Activated naive CD4-positive, alpha-beta T cell treated with anti-CD3 and anti-CD28 coated beads, Interleukin-2, amount 50 U/mL, for 16 hours (primary cell): ENCODE data around the gene RXFP1.

Experiments used
- DNase-seq: peaks from one replicate; pipeline ENCODE4 v3.0.0-alpha.2; 2020

The RXFP1 gene

GRCh38 chr4:158521484-158522088, at the start of gene RXFP1:
RXFP1 (plus strand) TSS chr4:158521882; CDS start chr4:158521977, 95 bp downstream.
- no peak for DNase-seq

- DNase-seq: no peak
Measured at GRCh38 chr4:158481811-158482210, 39.9 kb upstream of the RXFP1 start.

- no peak for DNase-seq
Measured at GRCh38 chr4:158484173-158484885, 37.4 kb upstream of the RXFP1 start.

DNA sequence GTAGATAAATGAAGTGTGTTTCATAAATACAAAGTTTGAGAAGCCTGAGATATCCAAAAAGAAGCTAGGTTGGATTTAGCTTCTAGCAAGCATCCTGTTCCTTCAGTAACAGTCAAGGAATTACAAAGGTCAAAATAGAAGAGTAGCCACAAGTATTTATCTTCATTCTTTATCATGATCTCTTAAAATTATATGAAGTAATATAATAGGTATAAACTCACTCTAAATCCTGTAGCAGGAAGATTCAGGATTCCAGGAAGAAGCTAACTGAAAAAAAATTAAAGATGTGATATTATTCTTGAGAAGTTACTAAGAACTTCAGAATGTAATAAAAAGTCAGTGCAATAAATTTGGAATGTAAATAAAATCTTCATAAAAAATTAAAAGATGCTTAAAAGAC, 31.1 kb upstream of the RXFP1 start:
- DNase-seq: no peak

GRCh38 chr4:158492391-158492790, 29.3 kb upstream of the RXFP1 start:
- DNase-seq: no peak

DNA sequence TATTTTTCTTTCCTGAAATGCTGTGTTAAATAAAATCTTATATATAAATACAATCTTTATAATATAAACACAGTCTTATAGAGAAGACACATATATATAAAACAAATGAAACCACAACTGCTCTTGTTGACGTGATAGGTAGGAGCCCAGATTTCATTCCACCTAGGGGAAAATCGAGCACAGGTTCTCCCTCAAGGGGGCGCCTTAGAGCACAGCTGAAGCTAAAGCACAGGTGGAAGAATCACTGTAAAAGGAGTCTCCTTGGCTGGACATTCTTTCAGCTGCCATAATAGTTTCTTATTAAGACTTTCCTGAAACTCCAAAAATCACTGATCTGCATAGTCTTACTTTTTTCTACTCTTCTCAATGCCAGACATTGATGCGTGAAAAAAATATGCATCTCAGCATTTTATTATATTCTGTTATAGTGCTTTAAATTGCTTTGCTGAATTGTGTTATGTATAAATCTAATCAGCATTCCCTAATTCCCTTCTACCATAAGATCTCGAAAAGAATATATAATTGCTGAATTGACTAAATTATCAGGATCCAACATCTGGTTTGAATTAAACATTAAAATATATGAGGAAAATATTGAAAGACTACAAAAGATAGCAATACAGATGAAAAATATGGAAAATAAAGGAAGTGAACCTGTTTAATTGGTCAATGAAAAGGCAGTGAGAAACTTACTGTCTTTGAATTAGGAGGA, 25.5 kb upstream of the RXFP1 start:
- DNase-seq: no peak

- DNase-seq: no peak
Measured at GRCh38 chr4:158500054-158500453, 21.6 kb upstream of the RXFP1 start.

DNA sequence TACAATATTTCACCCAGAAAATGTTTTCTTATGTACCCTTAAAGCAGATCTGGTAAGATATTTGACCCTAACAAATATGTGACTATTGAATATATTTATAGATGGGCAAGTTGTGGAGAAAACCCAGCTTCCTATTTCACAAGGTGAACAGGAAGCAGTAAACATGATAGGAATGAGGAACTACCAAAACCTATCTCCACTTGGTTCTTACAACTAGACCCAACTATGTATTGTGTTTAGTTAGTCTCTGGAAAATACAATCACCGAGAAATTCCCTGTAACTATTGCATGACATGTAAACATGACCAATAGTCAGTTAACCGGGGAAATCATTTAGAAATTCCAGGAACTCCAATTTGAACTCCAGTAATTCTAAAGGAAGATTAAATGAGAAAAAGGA, 8.4 kb upstream of the RXFP1 start:
- no peak for DNase-seq

- no peak for DNase-seq
Measured at GRCh38 chr4:158519226-158519625, 2.5 kb upstream of the RXFP1 start.

DNA sequence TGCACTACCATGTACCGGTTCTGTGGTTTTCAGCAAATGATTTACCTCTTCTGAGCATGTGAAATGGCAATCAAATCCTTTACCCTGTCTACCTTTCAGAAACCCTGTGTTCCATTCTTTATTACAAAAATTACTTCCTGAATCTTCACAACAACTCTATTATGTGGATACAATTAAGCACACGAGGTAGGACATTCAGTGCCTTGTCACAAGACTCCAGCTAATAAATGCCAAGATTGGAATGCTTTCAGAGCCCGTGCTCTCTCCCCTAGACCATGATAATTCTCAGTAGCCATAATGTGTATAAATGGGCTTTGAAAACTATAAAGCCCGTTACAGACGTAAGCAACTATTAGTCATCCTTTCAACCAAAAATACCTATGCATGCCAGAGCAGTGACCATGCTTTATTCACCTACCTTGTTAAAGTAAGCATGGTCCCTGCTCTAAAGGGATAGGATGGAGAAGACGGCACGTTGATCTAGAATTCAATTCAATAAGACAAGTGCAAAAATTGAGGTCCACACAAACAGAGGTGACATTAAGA, 2.4 kb downstream of the RXFP1 start:
- no peak for DNase-seq

- DNase-seq: no peak
Measured at GRCh38 chr4:158527516-158527915, 5.8 kb downstream of the RXFP1 start.

GRCh38 chr4:158529505-158529904, 7.8 kb downstream of the RXFP1 start:
- DNase-seq: no peak

- no peak for DNase-seq
Measured at GRCh38 chr4:158530381-158530780, 8.7 kb downstream of the RXFP1 start.

GRCh38 chr4:158530898-158531297, 9.2 kb downstream of the RXFP1 start:
- no peak for DNase-seq

DNA sequence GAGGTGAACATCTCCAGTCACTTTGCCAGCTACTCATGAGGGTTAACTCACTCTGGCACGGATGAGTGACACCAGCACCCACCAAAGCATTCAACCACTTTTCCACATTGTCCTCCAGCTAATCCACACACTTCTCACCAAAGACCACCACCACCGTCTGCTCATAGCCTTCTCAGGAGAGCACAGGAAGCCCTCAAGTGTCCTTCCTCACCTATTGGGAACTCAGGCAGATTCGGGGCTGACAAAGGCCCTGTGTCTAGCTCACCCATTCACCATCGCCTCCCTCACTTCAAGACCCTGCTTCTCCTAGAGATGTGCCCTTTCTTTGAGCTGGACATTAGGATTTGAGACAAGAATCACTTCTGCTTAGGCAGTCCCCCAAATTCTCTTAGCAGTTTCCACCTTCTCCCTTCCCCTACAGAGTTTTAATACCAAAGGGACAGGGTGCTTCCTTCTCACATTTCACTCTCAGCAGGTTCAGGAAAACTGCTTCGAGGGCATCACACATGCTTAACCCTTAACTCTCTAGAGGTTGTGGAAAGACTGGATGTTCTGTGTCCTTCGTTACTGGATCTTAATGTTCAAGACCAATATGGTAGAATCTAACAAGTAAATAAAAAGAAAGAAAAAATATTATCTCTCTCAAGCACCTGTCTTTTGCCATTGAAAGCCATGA, 11.0 kb downstream of the RXFP1 start:
- no peak for DNase-seq

DNA sequence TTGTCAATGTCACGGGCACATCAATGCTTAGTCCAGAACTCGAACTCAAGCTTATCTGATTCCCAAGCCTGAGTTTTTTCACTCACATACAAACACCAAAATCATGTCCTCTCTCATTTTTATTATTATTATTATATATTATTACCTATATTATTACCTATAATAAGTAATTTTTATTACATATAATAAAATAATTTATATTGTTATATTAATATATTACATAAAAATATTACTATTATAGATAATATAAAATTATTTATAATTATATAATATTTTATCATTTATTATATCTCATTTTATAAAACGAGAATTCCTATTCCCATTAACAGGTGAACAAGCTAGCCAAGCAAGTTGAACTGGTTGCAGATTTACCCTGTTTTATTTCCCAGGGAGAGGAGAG, 13.0 kb downstream of the RXFP1 start:
- DNase-seq: no peak

- no peak for DNase-seq
Measured at GRCh38 chr4:158535130-158535614, 13.5 kb downstream of the RXFP1 start.

DNA sequence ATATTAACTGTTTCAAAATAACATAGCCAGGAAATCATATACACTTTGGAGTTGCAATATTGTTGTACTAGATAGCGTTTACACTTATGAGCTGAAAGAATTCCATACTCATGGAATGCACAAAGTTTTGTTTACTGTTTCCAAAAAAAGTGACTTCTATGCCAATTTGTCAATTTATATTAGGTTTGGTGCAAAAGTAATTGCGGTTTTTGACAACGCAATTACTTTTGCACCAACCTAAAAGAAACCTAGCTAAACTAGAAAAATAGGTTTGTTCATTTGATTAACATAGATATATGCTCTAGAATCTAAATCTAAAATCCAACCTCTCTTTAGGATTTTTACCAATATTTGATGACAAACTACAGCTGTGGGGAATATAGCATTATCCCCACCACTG, 15.2 kb downstream of the RXFP1 start:
- DNase-seq: no peak

DNA sequence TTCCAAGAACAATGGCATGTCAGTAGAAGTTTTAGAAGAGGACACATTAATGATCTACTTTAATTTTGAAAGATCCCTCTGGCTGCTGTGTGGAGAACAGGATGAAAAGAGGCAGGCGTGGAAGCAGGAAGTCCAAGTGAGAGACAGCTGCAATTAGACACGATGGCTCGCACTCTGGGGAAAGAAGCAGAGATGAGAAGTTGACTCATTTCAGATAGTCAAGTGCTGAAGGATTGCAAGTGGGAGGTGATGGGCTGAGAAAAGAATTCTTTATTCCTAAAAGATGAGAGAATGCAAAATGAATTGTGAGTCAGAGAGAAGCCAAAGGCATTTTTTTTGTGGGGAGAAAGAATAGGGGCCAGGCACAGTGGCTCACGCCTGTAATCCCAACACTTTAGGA, 16.5 kb downstream of the RXFP1 start:
- DNase-seq: no peak

DNA sequence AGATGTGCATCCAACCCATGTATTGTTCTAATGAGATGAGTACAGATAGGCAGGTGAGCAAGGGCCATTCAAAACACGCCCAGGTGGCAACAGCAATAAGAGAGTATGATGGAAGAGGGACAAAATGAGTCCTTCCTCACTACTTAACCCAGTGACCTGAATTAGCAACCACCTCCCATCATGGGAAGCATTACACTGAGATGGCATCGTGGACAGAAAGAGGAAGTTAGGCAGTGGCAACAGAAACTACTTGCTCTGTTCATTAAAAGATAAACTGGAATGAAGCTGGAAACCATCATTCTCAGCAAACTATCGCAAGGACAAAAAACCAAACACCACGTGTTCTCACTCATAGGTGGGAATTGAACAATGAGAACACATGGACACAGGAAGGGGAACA, 17.2 kb downstream of the RXFP1 start:
- DNase-seq: no peak

- DNase-seq: no peak
Measured at GRCh38 chr4:158540125-158540907, 18.6 kb downstream of the RXFP1 start.

- no peak for DNase-seq
Measured at GRCh38 chr4:158541506-158541905, 19.8 kb downstream of the RXFP1 start.
